Activated T-cell treated with anti-CD3 and anti-CD28 coated beads for 24 hours (primary cell): Measurements from ENCODE around the gene RNF227.
A peak's percentile ranks its signal among the peaks of the same experiment; 100 is the strongest.

Source experiments
- DNase-seq: peaks from one replicate; pipeline ENCODE4 v3.0.0-alpha.2; 2020; ENCODE audit warnings: low read depth

RNF227 gene

DNA sequence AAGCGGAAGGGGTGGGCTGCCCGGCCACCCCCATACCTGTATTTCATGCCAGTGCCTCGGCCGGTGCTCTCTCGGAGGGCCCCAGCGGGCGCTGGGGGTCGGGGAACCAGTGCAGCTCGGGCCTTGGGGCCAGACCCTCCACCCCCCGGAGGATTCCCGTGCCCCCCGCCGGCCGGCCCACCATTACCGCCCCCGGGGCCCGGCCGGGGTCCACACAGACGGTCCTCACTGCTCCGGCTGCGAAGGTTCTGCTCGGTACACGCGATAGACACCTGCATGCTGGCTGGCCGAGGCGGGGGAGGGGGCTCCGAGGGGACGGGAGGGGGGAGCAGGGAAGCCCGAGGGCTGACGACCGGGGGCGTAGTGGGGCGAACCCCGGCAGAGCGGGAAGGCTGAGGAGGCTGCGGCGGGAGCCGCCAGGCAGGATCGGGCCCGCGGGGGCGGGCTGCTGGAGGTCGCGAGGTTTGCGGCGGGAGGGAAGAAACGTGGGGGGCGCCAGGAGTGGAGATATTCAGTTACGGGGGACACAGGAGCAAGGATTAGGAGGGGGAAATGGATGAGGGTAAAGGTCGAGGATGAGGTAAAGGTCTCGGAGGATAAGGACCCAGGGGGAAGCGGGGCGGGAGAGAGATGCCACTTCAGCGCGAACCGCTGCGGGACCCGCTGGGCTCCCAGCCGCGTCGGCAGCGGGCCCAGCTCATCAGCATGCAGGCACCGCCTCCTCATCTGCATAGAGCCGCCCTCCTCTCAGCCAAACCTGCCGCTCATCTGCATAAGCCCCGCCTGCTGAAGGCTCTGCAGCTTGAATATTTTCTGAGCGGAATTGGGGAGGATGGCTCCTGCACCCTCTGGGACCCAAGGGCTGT lies 13.3 kb upstream of the RNF227 start, which contains the start of gene KCNAB3:
KCNAB3 (minus strand) TSS at position 699 of the 866 bp plus-strand sequence; CDS start at position 278, 421 bp downstream.
- no peak for DNase-seq

DNA sequence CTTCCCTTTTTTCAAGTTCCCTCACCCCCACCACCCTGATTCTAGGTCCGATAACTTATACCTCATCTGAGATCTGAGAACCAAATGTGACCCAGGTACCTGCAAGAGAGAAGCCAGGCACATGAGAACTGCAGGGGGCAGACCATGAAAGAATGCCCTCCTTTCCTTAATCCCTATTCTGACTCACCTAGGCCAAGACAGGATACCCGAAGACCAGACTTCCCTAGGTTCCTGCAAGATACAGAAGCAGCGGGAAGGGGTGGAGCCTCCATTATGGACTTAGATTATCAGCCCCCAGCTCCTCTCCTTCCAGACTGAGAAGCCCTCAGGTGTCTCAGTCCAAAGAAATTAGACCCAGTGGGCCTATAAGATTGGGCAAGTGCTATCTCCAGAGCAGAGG lies 11.5 kb upstream of the RNF227 start:
- DNase-seq = no peak

DNA sequence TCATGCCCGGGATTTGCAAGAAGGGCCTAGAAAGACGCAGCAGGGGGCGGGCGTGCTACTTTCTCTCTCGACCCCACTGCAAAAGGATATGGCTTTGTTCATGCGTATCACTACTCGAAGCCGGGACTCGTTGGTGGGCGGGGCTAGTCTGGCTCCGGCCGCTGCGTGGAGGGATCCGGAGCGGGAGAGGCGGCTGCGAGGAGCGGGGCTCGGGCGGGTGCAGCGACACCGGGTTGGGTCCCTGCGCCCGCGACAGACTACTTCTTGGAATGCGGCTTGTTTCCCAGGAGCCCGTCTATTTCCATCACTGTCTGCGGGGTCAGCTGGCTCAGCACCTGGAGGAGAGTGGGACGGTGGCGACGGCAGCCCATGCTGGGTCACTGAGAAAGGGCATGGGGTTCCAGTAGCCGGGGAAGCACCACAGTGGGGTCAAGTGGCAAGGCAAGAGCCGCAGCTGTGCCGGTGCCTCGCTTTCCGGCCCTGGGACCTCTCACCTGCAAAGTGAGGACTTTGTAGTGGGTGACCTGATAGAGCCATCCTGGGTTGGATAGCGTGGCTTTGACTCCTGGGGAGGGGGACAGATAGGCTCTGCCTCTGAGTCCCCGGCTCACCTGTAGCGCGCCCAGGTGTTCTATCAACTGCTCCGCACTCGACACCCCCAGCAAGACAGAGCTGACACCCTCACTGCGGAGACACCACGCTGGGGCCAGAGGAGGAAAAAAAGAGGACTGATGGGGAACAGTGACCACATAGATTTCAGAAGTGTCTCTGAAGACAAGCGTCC lies 6.9 kb upstream of the RNF227 start:
- DNase-seq = peak; percentile 75

DNA sequence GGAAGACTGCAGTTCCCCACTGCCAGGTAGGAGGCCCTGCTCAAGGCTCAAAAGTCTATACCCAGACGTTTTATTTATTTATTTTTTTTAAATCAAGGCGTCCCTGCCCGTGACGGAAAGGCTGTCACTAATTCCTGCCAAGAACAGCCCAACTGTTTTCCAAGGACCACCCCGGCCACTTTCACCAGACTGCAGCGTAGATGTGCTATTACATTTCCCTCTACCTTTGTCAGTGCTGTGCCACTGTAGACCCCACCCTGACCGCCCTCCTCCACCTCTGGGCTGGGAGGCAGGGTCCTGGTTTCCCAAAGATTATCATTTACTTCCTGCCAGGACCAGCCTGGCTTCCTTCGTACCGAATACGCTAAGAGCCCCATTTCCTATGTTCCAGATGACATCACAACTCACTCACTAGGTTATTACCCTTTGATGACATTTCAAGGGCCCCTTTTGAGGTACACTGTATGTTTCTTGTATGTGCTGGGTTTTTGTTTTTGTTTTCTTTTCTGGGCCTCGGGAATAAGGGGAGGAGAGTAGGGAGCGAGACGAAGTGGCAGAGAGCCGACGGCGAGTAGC lies 6.3 kb upstream of the RNF227 start:
- DNase-seq = no peak

DNA sequence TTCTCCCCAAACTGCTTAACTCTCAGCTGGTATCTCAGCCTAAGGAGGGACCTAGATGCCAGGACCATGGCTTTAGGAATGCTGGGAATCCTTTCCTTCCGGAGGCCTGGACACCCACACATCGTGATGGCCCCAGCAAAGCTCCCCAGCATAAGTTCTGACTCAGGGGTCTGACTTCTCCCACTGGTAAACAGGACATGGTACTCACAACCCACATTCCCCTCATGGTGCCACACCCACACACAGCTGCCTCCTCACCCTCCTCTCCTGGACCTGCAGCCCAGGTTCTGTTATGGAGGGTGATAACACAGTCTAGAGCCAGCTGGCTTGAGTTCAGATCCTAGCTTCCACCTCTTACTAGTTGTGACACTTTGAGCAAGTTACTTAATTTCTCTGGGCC lies 719 bp upstream of the RNF227 start:
- DNase-seq = no peak

DNA sequence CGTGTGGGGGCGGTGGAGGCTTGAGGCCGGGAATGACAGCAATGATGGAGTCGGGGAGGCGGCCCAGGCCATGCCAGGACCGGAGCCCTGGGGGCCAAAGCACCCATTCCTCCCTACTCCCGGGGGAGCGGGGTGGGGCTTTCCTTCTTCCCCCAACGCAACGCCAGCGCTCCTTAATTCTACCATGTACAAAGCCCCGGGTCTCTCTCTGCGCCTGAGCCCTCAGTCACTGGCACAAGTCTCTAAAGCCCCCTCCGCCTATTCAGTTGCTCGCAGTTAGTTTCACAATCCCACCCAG lies 245 bp upstream of the RNF227 start:
- no peak for DNase-seq

DNA sequence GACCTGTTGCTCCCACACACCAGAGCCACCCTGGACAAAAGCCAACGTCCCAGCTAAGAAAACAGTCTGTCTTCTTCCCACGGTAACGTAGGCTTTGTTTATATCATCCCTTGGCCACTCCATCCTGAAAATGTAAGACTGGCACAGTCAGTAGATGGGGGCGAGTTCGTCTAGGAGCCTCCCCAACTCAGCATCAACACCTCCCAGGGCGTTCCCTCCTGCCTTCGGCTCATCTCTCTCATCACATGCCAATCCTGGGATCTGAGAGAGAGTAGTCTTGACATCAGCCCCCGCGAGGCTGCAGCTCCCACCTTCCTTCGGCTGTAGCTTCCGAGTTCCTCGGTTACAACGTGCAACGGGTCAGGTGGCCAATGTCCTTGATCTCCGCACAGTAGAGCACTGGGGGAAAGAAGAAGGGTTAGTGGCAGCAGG lies 894 bp downstream of the RNF227 start:
- DNase-seq = peak; percentile 20

DNA sequence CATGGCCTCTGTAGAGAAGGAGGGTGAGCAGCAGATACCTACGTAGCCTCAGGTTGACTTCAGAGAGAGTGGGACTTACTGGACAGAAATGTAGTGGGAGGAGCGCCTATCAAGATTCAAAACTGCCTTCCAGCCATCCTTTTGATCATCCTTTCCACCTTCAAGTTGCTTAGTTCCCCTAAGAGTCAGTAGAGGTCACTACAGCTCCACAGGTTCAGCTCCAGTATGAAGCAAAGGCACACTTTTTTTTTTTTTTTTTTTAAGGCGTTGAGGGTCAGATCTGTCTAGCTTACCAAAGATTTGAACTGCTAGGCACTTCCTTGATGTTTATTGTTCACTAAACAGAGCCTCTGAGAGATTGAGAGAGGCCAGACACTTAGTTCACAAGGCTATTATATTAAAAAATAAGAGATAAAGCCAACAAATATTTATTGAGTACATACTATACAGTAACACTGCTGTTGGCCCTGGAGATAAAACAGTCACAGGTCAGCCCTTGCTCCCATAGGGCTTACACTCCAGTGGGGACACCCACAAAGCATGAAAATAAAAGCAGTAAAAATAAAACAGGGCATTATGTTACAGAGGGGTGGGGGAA lies 3.1 kb downstream of the RNF227 start:
- peak; percentile 34 for DNase-seq

DNA sequence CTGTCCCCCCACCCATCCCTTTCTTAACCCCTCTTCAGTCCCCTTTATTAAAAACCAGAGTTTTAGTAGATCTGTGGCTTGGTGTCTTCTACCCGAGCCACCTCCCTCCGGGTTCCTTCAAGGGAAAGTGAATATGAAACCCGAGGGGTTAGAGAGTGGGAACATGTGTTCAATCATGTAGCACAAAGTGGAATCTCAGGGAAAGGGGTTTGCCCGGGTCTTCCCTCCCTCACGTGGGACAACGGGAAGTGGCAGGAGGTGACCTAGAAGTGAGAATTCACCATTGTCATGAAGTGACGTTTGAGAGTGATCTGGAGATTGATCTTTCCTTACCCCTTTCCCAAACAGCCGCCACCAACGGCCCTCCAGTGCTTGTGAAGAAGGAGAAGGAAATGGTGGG lies 5.0 kb downstream of the RNF227 start:
- no peak for DNase-seq

DNA sequence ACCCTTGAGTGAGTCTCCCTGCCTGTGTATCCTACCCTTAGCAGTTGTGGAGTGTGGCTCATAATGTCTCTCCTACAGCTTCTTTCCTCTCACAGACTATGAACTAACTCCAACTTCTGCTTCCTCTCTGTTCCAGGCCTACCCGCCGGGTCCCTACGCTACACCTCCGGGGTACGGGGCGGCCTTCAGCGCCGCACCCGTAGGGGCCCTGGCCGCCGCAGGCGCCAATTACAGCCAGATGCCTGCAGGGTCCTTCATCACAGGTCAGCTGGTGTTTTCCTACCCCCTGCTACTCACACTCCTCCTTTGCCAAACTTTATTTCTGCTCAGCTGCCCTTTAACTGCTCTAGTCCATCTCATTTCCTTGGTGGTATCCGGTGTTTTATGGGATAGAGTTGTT lies 5.4 kb downstream of the RNF227 start:
- DNase-seq = no peak

DNA sequence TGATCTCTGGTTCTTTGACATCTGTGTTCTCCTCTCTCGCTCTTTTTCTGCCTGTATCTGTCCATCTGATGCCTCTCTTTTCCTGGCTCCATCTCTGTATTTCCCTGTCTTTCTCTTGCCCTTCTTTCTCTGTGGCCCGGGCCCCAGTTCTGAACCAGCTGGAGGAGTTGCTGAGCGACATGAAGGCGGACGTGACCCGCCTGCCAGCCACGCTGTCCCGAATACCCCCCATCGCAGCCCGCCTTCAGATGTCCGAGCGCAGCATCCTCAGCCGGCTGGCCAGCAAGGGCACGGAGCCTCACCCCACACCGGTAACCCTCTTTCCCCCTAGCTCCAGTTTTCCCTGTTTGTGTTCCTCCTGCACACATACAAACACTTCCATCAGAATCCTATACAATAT lies 5.8 kb downstream of the RNF227 start:
- no peak for DNase-seq

DNA sequence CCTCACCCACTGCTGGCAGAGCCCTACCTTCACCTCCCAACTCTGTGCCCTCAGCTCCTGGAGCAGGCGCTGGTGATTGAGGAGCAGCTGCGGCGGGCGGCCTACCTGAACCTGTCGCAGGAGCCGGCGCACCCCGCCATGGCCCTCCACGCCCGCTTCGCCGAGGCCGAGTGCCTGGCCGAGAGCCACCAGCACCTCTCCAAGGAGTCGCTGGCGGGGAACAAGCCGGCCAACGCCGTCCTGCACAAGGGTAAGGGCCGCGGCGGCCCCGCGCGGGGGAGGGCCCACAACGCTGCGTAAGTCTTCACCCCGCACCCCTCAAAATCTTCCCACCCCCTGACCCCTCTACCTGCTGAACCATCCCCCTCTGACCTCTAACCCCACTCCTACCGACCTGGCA lies 7.0 kb downstream of the RNF227 start:
- no peak for DNase-seq

DNA sequence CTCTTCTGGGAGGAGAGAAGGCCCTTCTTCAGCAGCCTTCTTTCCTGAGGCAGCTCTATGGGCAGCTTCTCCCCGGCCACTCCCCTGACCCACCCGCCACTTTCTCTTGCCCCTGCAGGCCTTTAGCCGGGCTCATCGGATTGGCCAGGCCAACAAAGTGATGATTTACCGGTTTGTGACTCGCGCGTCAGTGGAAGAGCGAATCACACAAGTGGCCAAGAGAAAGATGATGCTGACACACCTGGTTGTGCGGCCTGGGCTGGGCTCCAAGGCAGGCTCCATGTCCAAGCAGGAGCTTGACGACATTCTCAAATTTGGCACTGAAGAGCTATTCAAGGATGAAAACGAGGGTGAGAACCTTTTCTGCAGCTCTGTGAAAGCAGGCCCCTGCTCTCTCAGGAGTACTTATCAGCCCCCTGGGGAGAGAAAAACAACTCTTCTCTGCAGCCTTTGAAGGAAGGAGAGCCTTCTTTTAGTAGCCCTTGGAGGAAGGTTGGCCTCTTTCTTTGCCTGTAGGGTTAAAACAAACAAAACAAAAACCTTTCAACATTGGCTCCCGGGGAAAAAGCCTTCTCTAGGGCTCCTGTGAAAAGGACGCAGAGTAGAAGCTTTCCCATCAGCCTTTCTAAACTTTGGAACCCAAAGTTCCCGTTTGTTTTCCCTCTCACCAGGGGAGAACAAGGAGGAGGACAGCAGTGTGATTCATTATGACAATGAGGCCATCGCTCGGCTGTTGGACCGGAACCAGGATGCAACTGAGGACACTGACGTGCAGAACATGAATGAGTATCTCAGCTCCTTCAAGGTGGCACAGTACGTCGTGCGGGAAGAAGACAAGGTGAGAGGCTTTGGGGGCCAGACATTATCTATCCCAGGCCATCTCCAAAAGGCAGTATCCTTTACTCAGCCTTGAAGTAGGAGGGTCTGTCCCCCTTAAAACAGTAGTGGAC lies 12.7 kb downstream of the RNF227 start:
- DNase-seq = no peak

DNA sequence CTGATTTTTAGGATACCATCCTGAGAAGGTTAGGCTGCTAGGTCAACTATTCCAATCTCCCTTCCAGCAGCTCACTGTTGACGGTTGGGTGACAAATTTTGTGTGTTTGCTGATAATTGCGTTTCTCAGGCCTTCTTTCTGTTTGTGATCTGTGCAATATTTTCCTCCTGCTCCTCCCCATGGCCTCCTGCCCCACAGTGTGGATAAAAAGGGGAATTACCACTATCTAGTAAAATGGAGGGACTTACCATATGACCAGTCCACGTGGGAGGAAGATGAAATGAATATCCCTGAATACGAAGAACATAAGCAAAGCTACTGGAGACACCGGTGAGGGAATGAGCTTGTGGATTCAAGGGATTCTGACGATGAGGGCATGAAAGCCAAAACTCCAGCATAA lies 18.3 kb downstream of the RNF227 start:
- no peak for DNase-seq

DNA sequence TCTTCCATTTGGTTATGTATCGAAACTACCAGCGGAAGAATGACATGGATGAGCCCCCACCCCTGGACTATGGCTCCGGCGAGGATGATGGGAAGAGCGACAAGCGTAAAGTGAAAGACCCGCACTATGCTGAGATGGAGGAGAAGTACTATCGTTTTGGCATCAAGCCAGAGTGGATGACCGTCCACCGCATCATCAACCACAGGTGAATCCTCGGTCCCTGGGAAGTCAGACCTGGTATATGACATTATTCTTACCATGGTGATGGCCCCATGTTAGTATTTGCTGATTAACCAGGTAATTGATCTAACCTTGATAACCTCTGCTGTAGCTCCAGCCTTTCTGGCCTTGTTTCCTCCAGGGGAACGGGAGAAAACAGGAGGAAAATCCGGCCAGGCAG lies 19.0 kb downstream of the RNF227 start:
- no peak for DNase-seq

DNA sequence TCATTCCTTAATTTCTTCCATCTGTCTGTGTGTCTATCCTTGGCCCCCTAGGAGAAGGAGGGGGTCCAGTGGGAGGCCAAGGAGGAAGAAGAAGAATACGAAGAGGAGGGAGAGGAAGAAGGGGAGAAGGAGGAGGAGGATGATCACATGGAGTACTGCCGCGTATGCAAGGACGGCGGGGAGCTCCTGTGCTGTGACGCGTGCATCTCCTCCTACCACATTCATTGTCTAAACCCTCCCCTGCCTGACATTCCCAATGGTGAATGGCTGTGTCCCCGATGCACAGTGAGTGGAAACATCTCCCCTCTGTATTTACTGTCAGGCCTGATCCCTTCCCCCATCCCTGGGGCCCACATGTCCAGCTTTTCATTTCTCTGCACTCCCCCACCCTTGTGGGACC lies 21.2 kb downstream of the RNF227 start:
- DNase-seq = no peak

DNA sequence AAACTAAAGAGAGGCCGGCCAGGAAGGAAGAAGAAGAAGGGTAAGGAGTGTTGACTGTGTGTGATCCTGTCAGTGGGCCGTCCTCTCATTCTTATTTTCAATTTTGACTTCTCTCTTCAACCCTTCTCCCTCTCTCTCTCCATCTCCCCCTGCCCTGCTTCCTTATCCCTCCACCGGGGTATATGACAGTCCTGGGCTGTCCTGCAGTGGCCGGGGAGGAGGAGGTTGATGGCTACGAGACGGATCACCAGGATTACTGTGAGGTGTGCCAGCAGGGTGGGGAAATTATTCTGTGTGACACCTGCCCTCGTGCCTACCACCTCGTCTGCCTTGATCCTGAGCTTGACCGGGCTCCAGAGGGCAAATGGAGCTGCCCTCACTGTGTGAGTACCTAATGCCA lies 21.9 kb downstream of the RNF227 start:
- DNase-seq = no peak

DNA sequence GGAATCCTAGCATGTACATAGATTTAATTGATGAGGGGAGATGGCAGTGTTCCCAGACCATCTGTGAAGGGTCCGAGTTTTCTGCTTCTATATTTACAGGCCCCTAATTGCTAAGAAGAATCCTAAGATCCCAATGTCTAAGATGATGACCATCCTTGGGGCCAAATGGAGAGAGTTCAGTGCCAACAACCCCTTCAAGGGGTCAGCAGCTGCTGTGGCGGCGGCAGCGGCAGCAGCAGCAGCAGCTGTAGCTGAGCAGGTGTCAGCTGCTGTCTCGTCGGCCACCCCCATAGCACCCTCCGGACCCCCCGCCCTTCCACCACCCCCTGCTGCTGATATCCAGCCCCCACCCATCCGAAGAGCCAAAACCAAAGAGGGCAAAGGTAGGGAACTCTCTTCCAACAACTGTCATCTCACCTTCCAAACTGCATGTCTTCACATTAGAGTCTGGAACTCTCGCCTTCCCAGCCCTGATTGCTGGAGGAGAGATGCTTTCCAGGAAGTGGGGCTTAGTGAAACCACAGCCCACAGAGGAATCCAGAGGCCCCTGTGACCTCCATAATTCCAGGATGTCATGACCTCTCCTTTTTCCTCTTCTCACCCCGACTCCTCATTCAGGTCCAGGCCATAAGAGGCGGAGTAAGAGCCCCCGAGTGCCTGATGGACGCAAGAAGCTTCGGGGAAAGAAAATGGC lies 22.8 kb downstream of the RNF227 start:
- no peak for DNase-seq

DNA sequence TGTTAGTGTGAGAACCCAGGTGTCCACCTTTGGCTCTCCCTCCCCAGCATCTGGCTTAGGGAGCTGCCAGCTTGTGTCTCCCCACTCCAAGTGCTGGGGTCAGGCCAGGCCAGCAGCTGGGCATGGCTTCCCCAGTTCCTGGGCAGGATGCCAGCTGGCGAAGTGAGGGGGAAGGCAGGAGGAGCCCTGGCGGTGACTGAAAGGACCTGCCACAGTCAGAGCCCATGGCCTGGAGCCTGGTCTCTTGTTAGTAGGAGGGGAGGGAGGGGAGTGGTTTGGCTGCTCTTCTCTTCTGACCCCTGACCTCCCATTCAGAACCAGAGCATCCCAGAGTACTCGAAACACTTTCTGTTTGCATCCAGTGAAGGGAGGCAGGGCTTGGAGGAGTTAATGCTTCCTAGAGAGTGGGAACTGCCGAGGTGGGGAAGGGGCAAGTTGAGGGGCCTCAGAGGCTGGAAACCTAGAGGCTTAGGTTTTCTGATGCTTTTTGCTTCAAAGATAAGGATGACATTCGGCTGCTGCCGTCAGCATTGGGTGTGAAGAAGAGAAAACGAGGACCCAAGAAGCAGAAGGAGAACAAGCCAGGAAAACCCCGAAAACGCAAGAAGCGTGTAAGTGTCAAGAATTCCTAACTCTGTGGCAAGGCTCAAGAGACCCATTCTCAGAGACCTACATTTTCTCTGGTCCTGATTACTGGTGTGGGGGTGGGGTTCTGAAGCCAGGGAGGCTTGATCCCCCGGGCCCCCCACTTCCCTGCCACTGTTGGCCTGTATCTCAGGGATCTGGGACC lies 26.7 kb downstream of the RNF227 start:
- DNase-seq = no peak
